GM18520 (cell line): ENCODE measurements around the gene IL17F.
"Not testable (repeated sequence)": the region's sequence is repeated elsewhere in the genome, so short reads cannot be mapped to it uniquely, and the experiment has no call there.

Experiments
- ATAC-seq: cut with Tn5 transposase; IDR thresholded peaks from one replicate; pipeline ENCODE4 v1.9.1; 2021; ENCODE audit not compliant: unreplicated experiment

IL17F gene

GRCh38 chr6:52249078-52249477, 4.8 kb upstream of the IL17F start:
- no peak for ATAC-seq

GRCh38 chr6:52245425-52245824, 1.1 kb upstream of the IL17F start:
- ATAC-seq, result no peak

GRCh38 chr6:52243282-52243893, 912 bp downstream of the IL17F start:
- no peak for ATAC-seq

GRCh38 chr6:52241819-52242218, 2.5 kb downstream of the IL17F start:
- no peak for ATAC-seq

GRCh38 chr6:52233975-52234823, 10.1 kb downstream of the IL17F start:
- no peak for ATAC-seq

GRCh38 chr6:52233005-52233404, 11.3 kb downstream of the IL17F start:
- ATAC-seq, result no peak

GRCh38 chr6:52231406-52232127, 12.7 kb downstream of the IL17F start:
- peak; percentile 32 for ATAC-seq

- ATAC-seq, result no peak
Measured at GRCh38 chr6:52230685-52231084, 13.6 kb downstream of the IL17F start.

GRCh38 chr6:52227495-52227894, 16.8 kb downstream of the IL17F start:
- ATAC-seq, result peak; percentile 97

GRCh38 chr6:52221302-52221701, 23.0 kb downstream of the IL17F start:
- peak; percentile 61 for ATAC-seq

GRCh38 chr6:52217761-52218160, 26.5 kb downstream of the IL17F start:
- no peak for ATAC-seq

- ATAC-seq, result no peak
Measured at GRCh38 chr6:52216932-52217575, 27.2 kb downstream of the IL17F start.

GRCh38 chr6:52215787-52216186, 28.5 kb downstream of the IL17F start:
- ATAC-seq, result no peak

- no peak for ATAC-seq
Measured at GRCh38 chr6:52213127-52213526, 31.2 kb downstream of the IL17F start.

GRCh38 chr6:52210227-52210626, 34.1 kb downstream of the IL17F start:
- ATAC-seq, result peak; percentile 81

GRCh38 chr6:52209770-52210169, 34.5 kb downstream of the IL17F start:
- peak; percentile 38 for ATAC-seq

- no peak for ATAC-seq
Measured at GRCh38 chr6:52208612-52209011, 35.7 kb downstream of the IL17F start.

GRCh38 chr6:52207066-52207465, 37.2 kb downstream of the IL17F start:
- ATAC-seq, result no peak

- no peak for ATAC-seq
Measured at GRCh38 chr6:52201493-52201892, 42.8 kb downstream of the IL17F start.

- no peak for ATAC-seq
Measured at GRCh38 chr6:52201046-52201445, 43.3 kb downstream of the IL17F start.

GRCh38 chr6:52200088-52200487, 44.2 kb downstream of the IL17F start:
- not testable (repeated sequence) for ATAC-seq
